Left forelimb (tissue), 1 donor: Measurements from ENCODE around the gene NOTUM.
A peak's percentile ranks its signal among the peaks of the same experiment; 100 is the strongest.
"Not testable (repeated sequence)": the region's sequence is repeated elsewhere in the genome, so short reads cannot be mapped to it uniquely, and the experiment has no call there.

Experiments
- DNase-seq: peaks from one replicate; pipeline ENCODE4 v3.0.0-alpha.2; 2018; ENCODE audit warnings: low spot score

The NOTUM gene

GRCh38 chr17:81957691-81958432 lies 3.1 kb downstream of the NOTUM start:
- DNase-seq = no peak

- DNase-seq = peak; percentile 52
These were observed 4.1 kb downstream of the NOTUM start for GRCh38 chr17:81956607-81957589.

DNA sequence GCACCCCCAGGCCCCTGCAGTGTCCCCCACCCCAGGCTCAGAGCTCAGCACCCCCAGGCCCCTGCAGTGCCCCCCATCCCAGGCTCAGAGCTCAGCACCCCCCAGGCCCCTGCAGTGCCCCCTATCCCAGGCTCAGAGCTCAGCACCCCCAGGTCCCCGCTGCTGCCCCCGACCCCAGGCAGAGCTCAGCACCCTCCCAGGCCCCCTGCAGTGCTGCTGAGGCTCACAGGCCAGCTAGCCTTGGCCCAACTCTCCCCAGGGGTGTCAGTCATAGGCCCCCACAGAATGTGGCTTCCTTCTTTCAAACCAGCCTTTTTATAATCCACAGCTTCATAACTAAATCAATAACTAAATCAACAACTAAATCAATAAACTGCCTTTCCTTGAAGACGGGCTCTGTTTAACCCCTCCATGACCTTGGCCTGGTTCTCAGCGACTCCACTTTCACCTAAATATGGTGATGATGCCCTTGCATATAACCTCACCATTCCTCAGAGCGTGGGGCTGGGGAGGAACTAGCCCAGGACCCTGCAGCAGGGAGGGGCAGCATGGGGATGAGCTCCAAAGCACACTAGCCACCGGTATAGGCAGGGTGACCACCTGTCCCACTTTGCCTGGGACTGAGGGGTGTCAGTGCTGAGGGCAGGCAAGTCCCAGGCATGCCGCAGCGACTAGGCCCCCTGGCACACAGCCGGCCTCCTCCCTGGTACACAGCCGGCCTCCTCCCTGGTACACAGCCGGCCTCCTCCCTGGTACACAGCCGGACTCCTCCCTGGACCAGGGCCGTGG lies 5.0 kb downstream of the NOTUM start:
- DNase-seq = no peak

GRCh38 chr17:81955058-81955681 lies 5.8 kb downstream of the NOTUM start:
- no peak for DNase-seq

GRCh38 chr17:81954131-81955057 lies 6.6 kb downstream of the NOTUM start:
- no peak for DNase-seq

- DNase-seq = not testable (repeated sequence)
These were observed 7.5 kb downstream of the NOTUM start for GRCh38 chr17:81953443-81953842.

- DNase-seq = no peak
These were observed 8.2 kb downstream of the NOTUM start for GRCh38 chr17:81952792-81953228.

GRCh38 chr17:81951785-81952684 lies 9.0 kb downstream of the NOTUM start:
- DNase-seq = no peak

GRCh38 chr17:81950501-81950900 lies 10.5 kb downstream of the NOTUM start:
- DNase-seq = no peak

DNA sequence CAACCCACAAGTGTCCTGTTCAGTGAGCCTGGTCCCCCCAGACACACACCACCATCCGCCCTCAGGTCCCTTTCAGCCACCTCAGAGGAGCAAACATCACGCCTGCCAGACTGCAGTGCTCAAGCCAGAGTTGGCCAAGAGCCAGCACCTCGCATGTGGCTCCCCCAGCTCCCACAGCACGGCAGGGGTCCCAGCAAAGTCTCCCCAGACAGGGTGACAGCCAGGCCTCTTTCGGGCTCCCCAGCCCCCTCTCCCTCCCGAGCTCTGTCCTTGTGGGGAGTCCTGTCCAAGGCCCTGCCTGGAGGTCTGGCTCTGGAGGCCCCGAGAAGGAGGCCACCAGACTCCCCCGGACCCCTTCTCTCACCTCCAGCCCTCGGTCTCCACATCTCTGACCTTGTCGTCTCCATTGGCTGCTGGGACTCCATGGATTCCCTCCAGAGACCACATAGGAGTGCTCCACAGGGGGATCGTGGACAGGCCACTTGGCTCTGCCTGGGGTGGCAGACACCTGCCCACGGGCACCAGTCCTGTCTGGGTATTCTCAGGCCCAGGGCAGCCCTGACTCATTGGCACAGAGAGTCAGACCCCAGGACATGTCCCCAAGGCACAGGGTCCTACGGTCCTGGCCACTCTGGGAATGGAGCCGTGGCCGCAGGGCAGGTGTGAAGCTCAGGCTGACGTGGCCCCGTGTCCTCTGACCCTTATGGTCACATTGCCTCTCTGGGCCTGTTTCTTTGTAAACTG lies 12.2 kb downstream of the NOTUM start:
- DNase-seq = no peak

DNA sequence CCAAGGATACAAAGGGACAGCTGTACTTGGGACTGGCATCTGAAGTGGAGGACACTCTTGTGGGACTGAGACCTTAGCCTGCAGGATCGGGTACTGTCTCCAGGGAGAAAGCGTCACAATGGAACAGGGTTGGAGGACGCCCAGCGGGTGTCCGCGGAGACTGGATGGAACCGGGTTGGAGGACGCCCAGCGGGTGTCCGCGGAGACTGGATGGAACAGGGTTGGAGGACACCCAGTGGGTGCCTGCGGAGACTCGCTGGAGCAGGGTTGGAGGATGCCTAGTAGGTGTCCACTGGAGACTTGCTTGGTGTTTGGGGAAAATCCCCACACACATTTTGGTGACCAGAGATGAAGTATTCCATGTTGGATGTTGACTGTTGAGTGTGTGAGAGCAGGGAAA lies 13.8 kb downstream of the NOTUM start, which contains the start of gene MYADML2:
TSS of gene MYADML2 (minus strand) at position 45 of the 400 bp plus-strand sequence. CDS start 5,492 bp downstream, outside the sequence.
- DNase-seq = no peak

DNA sequence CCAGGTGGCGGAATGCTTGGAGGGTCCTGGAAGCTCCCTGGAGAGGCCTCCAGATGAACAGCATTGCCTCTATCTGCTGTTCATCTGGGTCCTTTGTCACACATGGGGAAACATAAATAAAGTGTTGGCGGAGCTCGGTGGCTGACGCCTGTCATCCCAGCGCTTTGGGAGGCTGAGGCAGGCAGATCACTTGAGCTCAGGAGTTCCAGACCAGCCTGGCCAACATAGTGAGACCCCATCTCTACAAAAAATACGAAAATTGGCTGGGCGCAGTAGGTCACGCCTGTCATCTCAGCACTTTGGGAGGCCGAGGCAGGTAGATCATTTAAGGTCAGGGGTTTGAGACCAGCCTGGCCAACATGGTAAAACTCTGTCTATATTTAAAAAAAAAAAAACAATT lies 16.1 kb downstream of the NOTUM start:
- no peak for DNase-seq

GRCh38 chr17:81942167-81942553 lies 18.8 kb downstream of the NOTUM start:
- no peak for DNase-seq

DNA sequence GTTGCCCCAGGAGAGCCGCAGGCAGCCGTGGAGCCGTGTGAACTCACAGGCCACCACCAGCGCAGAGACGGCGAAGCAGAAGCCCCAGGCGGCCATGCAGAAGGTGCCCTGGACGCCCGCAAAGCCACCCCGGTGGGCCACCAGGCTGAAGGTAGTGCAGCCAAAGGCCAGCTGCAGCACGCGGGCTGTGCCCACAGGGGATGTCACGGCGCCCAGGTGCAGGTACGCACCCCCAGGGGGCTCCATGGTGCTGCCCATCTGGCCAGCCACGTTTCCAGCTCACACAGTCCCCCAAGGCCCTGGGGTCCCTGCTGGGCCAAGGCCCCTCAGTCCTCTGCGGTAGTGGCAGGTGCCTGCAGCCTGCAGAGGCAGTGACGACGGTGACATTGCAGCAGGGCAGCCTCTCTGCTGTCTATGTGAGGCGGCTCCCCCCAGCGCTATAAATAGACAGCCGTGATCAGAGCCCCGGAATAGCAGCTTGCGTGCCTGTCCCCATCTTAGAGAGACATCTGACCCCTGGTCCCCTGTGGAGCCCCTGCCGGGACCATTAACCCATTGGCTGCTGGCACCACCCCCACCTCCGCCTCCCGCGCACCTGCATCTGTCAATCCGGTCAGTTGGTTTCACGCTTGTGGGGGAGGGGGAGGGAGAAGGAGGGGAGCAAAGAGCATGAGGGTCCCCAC lies 19.4 kb downstream of the NOTUM start:
- DNase-seq = no peak

- DNase-seq = no peak
These were observed 20.2 kb downstream of the NOTUM start for GRCh38 chr17:81940538-81941483.

DNA sequence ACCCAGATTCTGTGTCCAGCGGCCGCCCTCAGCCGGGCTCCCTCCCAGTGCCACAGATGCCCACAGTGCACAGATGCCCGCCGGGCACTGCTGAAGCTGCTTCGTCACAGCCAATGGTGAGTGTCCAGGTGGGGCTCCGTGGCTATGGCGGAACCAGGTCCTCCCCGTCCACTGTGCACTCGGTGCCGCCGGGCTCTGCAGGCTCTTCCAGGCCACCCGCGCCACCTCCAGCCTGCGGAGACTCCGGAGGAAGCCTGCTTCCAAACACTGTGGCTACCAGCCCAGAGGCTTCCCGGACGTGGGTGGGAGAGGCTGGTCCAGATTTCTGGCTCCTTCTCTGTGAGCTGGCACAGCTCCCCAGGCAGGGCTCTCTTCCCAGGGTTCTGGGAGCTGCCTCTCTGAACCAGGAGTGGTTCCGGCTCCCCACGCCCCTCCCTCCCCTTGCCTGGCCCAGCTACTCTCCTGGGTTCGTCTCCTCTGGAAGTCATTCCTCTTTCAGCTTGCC lies 21.1 kb downstream of the NOTUM start:
- no peak for DNase-seq

DNA sequence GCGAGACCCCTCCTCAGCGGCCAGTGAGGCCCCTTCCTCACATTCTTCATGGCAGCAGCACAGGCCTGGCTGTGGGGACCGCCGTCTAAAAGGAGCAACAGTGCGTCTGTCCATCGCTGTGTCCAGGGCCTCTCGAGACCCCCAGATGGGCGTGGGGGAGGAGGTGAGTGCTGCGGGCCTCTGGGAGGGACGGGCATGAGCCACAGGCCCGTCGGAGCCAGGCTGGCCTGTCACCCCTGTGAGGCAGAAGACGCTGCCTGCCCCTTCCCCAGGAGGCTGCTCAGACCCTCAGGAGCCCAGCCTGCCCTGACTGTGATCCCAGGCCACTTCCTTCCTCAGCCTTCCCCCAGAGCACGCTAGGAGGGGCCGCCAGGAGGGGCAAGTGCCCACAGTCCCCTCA lies 21.8 kb downstream of the NOTUM start:
- no peak for DNase-seq
